Fibroblast of pulmonary artery (primary cell): ENCODE measurements around the gene FOXP1.

Source experiments
- DNase-seq: peaks from one replicate; pipeline ENCODE4 v3.0.0-alpha.2; 2010; ENCODE audit warnings: low read depth
- H3K4me3 ChIP-seq: replicated peaks from 2 replicates; pipeline ENCODE4 v1.5.1; 2011; ENCODE audit warnings: low read depth, mild to moderate bottlenecking, control low read depth, low read length, moderate library complexity
- CTCF ChIP-seq: IDR thresholded peaks from 2 replicates; pipeline ENCODE4 v1.5.1; 2011; ENCODE audit warnings: mild to moderate bottlenecking, control low read depth, low read length, inconsistent platforms; ENCODE audit errors: missing control alignments

Gene FOXP1

GRCh38 chr3:71444861-71445259 lies 138.7 kb downstream of the FOXP1 start:
- no peak overlapping the region for H3K4me3 ChIP-seq
- no peak for DNase-seq
- TF ChIP-seq CTCF, result no peak

GRCh38 chr3:71444028-71444860 lies 139.3 kb downstream of the FOXP1 start:
- no peak overlapping the region for H3K4me3 ChIP-seq
- TF ChIP-seq CTCF, result no peak
- peak; percentile 75 for DNase-seq

GRCh38 chr3:71443332-71443731 lies 140.2 kb downstream of the FOXP1 start:
- no peak overlapping the region for H3K4me3 ChIP-seq
- no peak for DNase-seq
- TF ChIP-seq CTCF, result no peak

- H3K4me3 ChIP-seq, result no peak overlapping the region
- DNase-seq, result no peak
- no peak for TF ChIP-seq CTCF
Measured at GRCh38 chr3:71442652-71443042, 140.9 kb downstream of the FOXP1 start.

GRCh38 chr3:71441925-71442651 lies 141.4 kb downstream of the FOXP1 start:
- DNase-seq, result no peak
- TF ChIP-seq CTCF, result no peak
- no peak overlapping the region for H3K4me3 ChIP-seq

GRCh38 chr3:71441217-71441924 lies 142.2 kb downstream of the FOXP1 start:
- TF ChIP-seq CTCF, result no peak
- no peak for DNase-seq
- H3K4me3 ChIP-seq, result no peak overlapping the region
